NOMO-1 (cell line): ENCODE results near the gene CIART.

Source experiments
- DNase-seq, 2 experiments: peaks; one replicate each; lab custom pipeline; 2025; ENCODE audit not compliant: unreplicated experiment in 2 of 2; lab: John Stamatoyannopoulos, UW

Gene CIART

GRCh38 chr1:150261367-150261766 lies 21.0 kb upstream of the CIART start:
- no peak for DNase-seq

- DNase-seq: no peak
Observed at GRCh38 chr1:150262388-150263320, 19.7 kb upstream of the CIART start.

GRCh38 chr1:150263549-150263948 lies 18.8 kb upstream of the CIART start:
- no peak for DNase-seq

- no peak for DNase-seq
Observed at GRCh38 chr1:150267896-150268295, 14.5 kb upstream of the CIART start.

GRCh38 chr1:150268340-150268704 lies 14.0 kb upstream of the CIART start:
- no peak for DNase-seq

GRCh38 chr1:150268705-150269403 lies 13.5 kb upstream of the CIART start, which contains the start of gene APH1A:
Gene APH1A, minus strand, starts transcription at chr1:150269016. Its CDS starts 206 bp downstream, at chr1:150268810.
- peak; percentile 95 to 98 for DNase-seq

GRCh38 chr1:150269451-150269850 lies 12.9 kb upstream of the CIART start:
- DNase-seq: no peak

- DNase-seq: peak in 1 of 2 experiments; percentile 14
Observed at GRCh38 chr1:150271291-150271959, 10.9 kb upstream of the CIART start.

GRCh38 chr1:150273311-150273710 lies 9.0 kb upstream of the CIART start:
- DNase-seq: peak; percentile 22 to 74

- no peak for DNase-seq
Observed at GRCh38 chr1:150280138-150280707, 2.1 kb upstream of the CIART start.

- DNase-seq: peak; percentile 57 to 69
Observed at GRCh38 chr1:150281221-150281757, 1.1 kb upstream of the CIART start.

- DNase-seq: no peak
Observed at GRCh38 chr1:150282558-150282958, 204 bp downstream of the CIART start.

GRCh38 chr1:150283260-150283659 lies 906 bp downstream of the CIART start:
- no peak for DNase-seq

- DNase-seq: no peak
Observed at GRCh38 chr1:150288382-150288781, 6.0 kb downstream of the CIART start.

GRCh38 chr1:150288822-150289221 lies 6.5 kb downstream of the CIART start:
- DNase-seq: no peak

- peak; percentile 94 for DNase-seq
Observed at GRCh38 chr1:150293433-150294253, 11.3 kb downstream of the CIART start, which contains the start of gene MRPS21. Gene MRPS21, plus strand, starts transcription at chr1:150293861. Its CDS starts 506 bp downstream, at chr1:150294367.

- no peak for DNase-seq
Observed at GRCh38 chr1:150295476-150295875, 13.1 kb downstream of the CIART start.

GRCh38 chr1:150299716-150300115 lies 17.4 kb downstream of the CIART start:
- DNase-seq: no peak

GRCh38 chr1:150302338-150302737 lies 20.0 kb downstream of the CIART start:
- no peak for DNase-seq

- DNase-seq: no peak
Observed at GRCh38 chr1:150302902-150303301, 20.5 kb downstream of the CIART start.
